ENCODE data around the gene CCDC188.

CCDC188 gene

GRCh38 chr22:20111689-20112622, 38.9 kb downstream of the CCDC188 start:
- no peak for TF ChIP-seq CTCF (IDR thresholded peaks at IDR 0.05; ENCODE audit: borderline replicate concordance, insufficient read depth, low read depth, low read length)
- H3K4me3 ChIP-seq (ENCODE audit: low read depth, low read length) = no peak overlapping the region

- H3K4me3 ChIP-seq (ENCODE audit: low read depth, low read length) = no peak overlapping the region
- TF ChIP-seq CTCF (IDR thresholded peaks at IDR 0.05; ENCODE audit: borderline replicate concordance, insufficient read depth, low read depth, low read length) = peak; percentile 66
These were observed 39.7 kb downstream of the CCDC188 start for GRCh38 chr22:20111045-20111688.

- no peak for TF ChIP-seq CTCF (IDR thresholded peaks at IDR 0.05; ENCODE audit: borderline replicate concordance, insufficient read depth, low read depth, low read length)
- no peak overlapping the region for H3K4me3 ChIP-seq (ENCODE audit: low read depth, low read length)
These were observed 40.4 kb downstream of the CCDC188 start for GRCh38 chr22:20110359-20110985.

GRCh38 chr22:20109411-20110358, 41.2 kb downstream of the CCDC188 start:
- no peak overlapping the region for H3K4me3 ChIP-seq (ENCODE audit: low read depth, low read length)
- TF ChIP-seq CTCF (IDR thresholded peaks at IDR 0.05; ENCODE audit: borderline replicate concordance, insufficient read depth, low read depth, low read length) = no peak

GRCh38 chr22:20108757-20109230, 42.1 kb downstream of the CCDC188 start:
- no peak overlapping the region for H3K4me3 ChIP-seq (ENCODE audit: low read depth, low read length)
- TF ChIP-seq CTCF (IDR thresholded peaks at IDR 0.05; ENCODE audit: borderline replicate concordance, insufficient read depth, low read depth, low read length) = no peak

All from GM12875 (cell line).